ENCODE data around the gene EFNA4. TPM values are rescaled to one million over a fixed set of nuclear protein-coding genes. Genes with fewer than 3 reads are reported as not detected.

The EFNA4 gene
- total and polyA plus RNA-seq, 2 donors (not counting 1 experiment from before 2014, with no cell fraction given), result 8.4 to 10.6 TPM

- H3K4me2 ChIP-seq (replicated peaks; ENCODE audit: low read depth, low read length, poor library complexity, severe bottlenecking), result peak overlapping the region; percentile 92
- CTCF ChIA-PET, result interaction anchor here (0.9 to 17.4 kb wide), 23 partner anchors 13 to 457 kb away, joined by 3 to 295 read pairs (median 8); partner anchors contain the start of genes ADAM15, CKS1B, FLAD1 and LENEP
Observed at GRCh38 chr1:155016231-155016831, 47.2 kb upstream of the EFNA4 start.

More at GRCh38 chr1:155016231-155016831, 47.2 kb upstream of the EFNA4 start:
- H3K27ac ChIP-seq (ENCODE audit: low read length in 2 of 2), result peak overlapping the region; percentile 88 to 89
- Mint-ChIP-seq H3K27me3 (no peaks in the 10 kb centered on the region), H3K27ac (peak overlapping the region; percentile 93), H3K4me1 (peaks cover 75% of the 10 kb centered on the region), H3K9me3 (ENCODE audit: insufficient read depth) (no peaks in the 10 kb centered on the region), H3K4me3 (peak overlapping the region; percentile 84)
- peak overlapping the region in 2 of 5 experiments; percentile 13 to 68 for H3K4me3 ChIP-seq (ENCODE audit: control extremely low read depth in 1 of 5, extremely low read depth in 1 of 5, insufficient read depth in 1 of 5, low read depth in 2 of 5, low read length in 4 of 5)
- H3K9me3 ChIP-seq (ENCODE audit: control extremely low read depth in 1 of 3, control insufficient read depth in 2 of 3, insufficient read depth in 1 of 3, low read length in 2 of 3), result peaks cover 0 to 2% (median 0%) of the 10 kb centered on the region in 3 donors
- H2AFZ ChIP-seq (ENCODE audit: insufficient read depth, low read depth, low read length, poor library complexity, severe bottlenecking), result no peak overlapping the region
- TF ChIP-seq EZH2 (IDR thresholded peaks at IDR 0.05; ENCODE audit: borderline replicate concordance, insufficient read depth, low read depth, low read length, poor library complexity, severe bottlenecking) (no peak), CTCF (IDR thresholded peaks at IDR 0.05) (no peak)
- H3K4me1 ChIP-seq (ENCODE audit: control insufficient read depth in 2 of 2, insufficient read depth in 2 of 2, low read length in 2 of 2), result peaks cover 63 to 77% of the 10 kb centered on the region in 2 donors
- no peaks in the 10 kb centered on the region for H3K27me3 ChIP-seq (replicated peaks in 1 of 4; ENCODE audit: control extremely low read depth in 1 of 4, control insufficient read depth in 3 of 4, insufficient read depth in 4 of 4, low read length in 3 of 4)
- peaks cover 12% of the 10 kb centered on the region for H4K20me1 ChIP-seq (ENCODE audit: control insufficient read depth, insufficient read depth, low read length, poor library complexity, severe bottlenecking)
- no peaks in the 10 kb centered on the region for H3K79me2 ChIP-seq (ENCODE audit: control insufficient read depth, insufficient read depth, low read length)
- H3K9ac ChIP-seq (ENCODE audit: low read length), result peak overlapping the region; percentile 69
- ATAC-seq (ENCODE audit: low read depth), result peak; percentile 25
- H3K36me3 ChIP-seq (replicated peaks in 1 of 2; ENCODE audit: control extremely low read depth in 1 of 2, control insufficient read depth in 1 of 2, extremely low read depth in 1 of 2, insufficient read depth in 2 of 2, low read length in 1 of 2), result peaks cover 0 to 19% of the 10 kb centered on the region in 2 experiments
- DNase-seq, result peak; percentile 84
- 13% methylated on average over 25 of the region's 26 CpGs for WGBS (ENCODE audit: insufficient coverage)
- POLR2A ChIA-PET, result interaction anchor here (0.5 to 6.0 kb wide), 9 partner anchors 9 to 72 kb away, joined by 3 to 74 read pairs (median 5); partner anchors contain the start of genes ADAM15, CKS1B, PBXIP1 and ZBTB7B
- intact Hi-C loops (cut with micrococcal nuclease), result loop anchor here (2.0 kb wide), 1 partner anchor 34 kb away; the partner anchor contains the start of gene FLAD1
